GM21515 (cell line): ENCODE data around the gene TAGLN2.
A peak's percentile ranks its signal among the peaks of the same experiment; 100 is the strongest.
"Not testable (repeated sequence)": the region's sequence is repeated elsewhere in the genome, so short reads cannot be mapped to it uniquely, and the experiment has no call there.

Experiments used
- ATAC-seq: cut with Tn5 transposase; IDR thresholded peaks from one replicate; pipeline ENCODE4 v1.9.1; 2021; ENCODE audit not compliant: unreplicated experiment

Gene TAGLN2

GRCh38 chr1:159902541-159902940 lies 22.8 kb downstream of the TAGLN2 start:
- ATAC-seq = no peak

GRCh38 chr1:159900755-159901360 lies 24.4 kb downstream of the TAGLN2 start:
- ATAC-seq = no peak

DNA sequence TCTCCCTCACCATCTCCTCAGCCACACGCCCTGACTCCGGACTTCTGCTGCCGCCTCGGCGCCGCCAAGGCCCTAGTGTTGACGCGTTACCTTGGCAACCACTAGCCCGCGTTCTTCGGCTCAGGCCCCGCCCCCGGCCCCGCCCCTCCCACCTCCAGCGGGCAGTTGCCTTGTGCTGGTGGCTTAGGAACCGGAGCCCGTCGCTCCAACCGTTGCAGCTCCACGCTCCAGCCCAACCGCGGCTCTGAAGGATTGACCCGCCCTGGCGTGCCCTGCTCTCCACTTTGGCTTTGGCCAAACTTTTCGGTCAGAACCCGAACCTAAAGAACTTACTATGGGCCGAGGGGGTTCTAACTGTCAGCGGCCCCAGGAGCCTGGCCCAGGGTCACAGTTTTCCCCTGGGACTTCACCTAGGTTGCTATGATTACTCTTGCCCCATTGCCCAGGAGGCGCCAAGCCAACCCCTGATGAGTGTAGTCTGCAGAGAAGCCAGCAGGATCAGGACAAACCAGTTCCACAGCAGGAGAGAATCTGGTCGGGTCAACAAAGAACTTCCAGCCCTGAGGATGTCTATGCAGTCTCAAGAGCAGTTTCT lies 25.1 kb downstream of the TAGLN2 start, which contains the start of gene CFAP45:
CFAP45 (minus strand) TSS at position 80 of the 595 bp plus-strand sequence; CDS start at position 13, 67 bp downstream.
- no peak for ATAC-seq

- ATAC-seq = not testable (repeated sequence)
These were observed 25.7 kb downstream of the TAGLN2 start for GRCh38 chr1:159899634-159900033.

DNA sequence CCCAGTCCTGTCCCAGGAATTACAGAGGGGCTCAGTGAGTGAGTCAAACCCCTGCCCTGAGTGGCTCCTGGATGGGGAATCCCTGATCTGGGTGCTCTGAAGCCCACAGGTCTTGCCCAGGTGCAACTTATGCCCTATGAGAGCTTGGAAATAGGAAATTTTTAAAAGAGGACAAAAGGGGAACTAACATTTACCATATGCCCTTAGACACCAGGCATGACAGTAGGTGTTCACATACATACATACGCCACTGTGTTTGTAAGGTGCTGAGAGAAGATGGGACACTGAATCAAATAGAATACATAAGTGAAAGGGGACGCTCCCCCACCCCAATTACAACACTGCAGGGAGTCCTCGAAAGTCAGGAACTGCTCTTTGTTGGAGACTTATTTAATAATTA lies 26.8 kb downstream of the TAGLN2 start:
- ATAC-seq = no peak

- no peak for ATAC-seq
These were observed 27.3 kb downstream of the TAGLN2 start for GRCh38 chr1:159897962-159898361.

- ATAC-seq = no peak
These were observed 28.8 kb downstream of the TAGLN2 start for GRCh38 chr1:159896546-159896930.

DNA sequence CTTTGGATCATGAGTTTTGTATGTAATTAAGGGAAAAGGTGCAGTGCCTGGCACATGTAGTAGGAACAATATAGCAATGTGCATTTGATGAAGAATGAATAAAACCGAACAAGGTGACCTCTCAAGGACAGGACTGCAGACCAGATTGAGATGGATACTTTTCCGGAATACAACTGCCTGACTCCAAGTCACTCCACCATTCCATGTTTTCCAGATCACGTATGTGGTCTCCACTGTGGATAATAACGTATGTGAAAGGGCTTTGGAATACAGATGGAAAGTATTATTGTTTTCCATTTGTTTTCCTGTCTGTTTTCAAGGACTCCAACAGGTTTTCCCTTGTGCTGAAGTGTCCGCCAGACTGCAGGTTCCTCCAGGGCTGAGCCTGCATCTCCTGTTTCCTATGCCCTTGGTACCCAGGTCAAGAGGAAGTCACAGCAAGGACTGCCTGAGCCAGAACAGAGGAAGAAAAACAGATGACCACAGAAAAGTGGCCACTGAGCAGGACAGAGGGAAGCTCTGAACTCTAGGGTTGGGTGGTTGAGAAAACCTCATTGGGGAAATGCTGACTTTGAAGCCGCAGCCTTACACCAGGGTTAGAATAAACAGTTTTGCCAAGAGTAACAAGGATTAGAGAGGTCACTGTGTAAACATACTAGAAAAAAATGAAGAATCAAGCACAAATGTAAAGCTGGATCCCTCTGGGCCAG lies 29.3 kb downstream of the TAGLN2 start:
- ATAC-seq = no peak

GRCh38 chr1:159895286-159895685 lies 30.0 kb downstream of the TAGLN2 start:
- no peak for ATAC-seq

DNA sequence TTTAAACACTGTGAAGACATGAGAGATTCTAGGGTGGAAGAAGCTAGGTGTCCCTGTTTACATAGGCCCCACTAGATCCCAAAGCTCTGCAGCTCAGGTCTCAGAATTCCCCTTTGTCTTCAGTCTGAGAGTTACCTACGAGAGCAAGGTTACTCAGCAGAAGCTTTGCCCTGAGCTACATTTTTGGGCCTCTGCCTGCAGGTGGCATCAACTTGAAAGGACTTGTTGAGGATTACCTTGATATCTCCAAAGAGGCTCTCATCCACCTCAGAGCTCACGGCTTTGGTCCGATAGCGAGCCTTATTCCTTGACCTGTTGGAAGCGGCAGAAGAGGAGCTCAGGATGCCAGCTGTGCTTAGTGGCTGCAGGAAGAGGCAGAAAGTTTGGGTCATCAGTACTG lies 32.4 kb downstream of the TAGLN2 start:
- no peak for ATAC-seq

DNA sequence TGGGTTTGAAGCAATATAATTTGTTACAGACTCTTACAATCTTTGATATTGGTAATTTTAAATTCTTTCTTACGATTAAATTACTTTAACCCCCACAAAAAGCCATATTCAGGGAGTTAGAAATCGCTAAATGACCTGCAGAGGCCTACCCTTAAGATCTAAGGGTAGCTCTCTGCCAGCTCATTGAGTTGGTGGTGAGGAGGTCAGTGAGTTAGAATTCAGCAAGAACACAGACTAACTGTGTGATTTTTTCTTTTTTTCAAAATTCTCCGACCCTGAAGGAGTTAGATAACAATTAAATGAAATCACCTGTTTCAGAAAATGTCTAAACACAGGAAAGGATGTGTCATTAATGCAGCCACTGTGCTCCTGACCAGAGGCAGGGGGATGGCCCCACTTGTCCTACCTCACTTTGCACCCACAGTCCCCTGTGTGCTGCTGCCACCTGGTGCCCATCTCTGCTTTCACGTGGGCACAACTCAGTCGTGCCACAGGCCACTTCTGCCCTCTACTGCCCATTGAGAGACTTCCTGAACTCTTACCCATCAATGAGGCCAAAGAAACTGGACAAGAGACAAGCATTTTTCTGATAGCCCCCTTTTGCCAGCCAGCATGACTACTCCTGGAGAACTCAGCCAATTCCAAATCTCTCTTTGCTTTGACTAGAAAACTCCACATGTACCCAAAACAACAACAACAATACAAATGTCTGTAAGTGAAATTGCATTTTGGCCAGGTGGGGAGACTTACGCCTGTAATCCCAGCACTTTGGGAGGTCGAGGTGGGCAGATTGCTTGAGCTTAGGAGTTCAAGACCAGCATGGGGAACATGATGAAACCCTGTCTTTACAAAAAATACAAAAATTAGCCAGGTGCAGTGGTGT lies 33.8 kb downstream of the TAGLN2 start:
- peak; percentile 50 for ATAC-seq

GRCh38 chr1:159890390-159890789 lies 34.9 kb downstream of the TAGLN2 start:
- no peak for ATAC-seq

GRCh38 chr1:159889821-159890252 lies 35.5 kb downstream of the TAGLN2 start:
- ATAC-seq = peak; percentile 91

GRCh38 chr1:159889202-159889601 lies 36.1 kb downstream of the TAGLN2 start:
- no peak for ATAC-seq

GRCh38 chr1:159884296-159884695 lies 41.0 kb downstream of the TAGLN2 start:
- no peak for ATAC-seq

GRCh38 chr1:159883134-159883533 lies 42.2 kb downstream of the TAGLN2 start:
- no peak for ATAC-seq

DNA sequence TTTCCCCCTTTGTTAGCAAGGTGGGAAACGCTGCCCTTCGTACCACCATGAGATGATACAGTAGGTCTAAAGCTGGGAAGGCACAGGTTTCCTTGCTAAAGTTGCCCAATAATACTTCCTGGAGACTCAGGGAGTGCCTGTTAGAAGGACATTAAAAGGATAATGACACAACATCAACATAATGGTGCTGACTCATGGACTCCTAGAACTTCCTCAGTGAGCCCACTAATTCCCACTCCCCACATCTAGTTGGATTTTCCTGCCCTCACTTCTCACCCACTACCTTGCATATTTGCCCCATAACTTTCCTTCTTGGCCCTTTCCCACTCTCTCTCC lies 42.8 kb downstream of the TAGLN2 start:
- no peak for ATAC-seq

DNA sequence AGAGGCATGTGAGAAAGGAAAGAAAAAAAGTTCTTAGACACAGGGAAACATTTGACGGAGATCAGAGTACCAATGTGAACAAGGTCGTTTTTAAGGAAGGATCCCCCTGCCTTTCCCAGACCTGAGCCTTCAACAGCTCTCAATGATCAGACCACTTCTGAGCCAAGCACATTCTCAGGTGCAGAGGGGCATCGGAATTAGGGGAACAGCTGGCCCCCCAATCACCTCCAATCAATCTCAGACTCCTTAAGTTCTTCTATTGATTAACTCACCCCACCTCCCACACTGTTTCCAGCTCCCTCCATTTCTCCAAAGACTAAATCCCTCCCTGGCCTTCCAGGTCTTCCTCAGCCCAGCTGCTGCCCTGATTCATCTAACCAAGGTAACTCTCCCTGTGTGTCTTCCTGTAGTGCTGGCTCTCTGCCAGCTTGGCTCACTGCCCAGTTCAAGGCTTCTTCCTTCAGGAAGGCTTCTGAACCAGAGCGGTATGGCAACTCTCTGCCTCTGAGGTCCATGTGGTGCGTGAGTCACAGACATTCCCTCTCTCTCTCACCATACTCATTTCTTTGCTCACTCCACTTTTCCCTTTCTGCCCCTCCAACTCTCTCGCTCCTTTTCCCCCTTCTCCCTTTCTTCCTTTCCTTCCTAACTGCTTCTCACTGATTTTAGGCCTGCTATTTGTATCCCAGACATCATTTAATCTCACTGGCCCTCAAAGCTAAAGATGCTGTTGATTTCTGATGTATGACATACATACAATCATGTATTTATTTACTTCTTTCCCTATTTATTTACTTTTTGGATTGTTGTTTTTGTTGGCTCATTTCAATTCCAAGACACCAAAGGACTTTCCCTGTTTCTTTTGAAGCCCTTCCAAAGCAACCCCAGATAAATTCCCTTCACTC lies 43.4 kb downstream of the TAGLN2 start:
- no peak for ATAC-seq

DNA sequence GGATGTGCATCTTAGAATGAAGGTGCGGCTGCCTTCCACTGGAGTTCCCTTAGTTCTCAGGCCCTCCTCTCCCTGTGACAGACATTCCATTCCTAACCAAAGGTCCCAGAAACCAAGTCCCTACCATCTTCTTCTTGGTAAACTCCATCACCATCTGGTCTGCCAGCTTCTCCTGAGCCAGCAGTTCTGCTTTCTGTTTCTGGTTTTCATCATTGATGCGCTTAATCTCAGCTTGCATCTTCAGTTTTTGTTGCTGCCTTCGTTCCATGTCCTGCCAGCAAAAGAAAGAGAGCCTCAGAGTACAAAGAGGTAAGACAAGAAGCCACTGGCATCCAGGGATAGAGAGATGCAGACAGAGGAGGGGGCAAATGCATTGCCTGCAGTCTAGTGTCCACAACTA lies 44.9 kb downstream of the TAGLN2 start:
- no peak for ATAC-seq

DNA sequence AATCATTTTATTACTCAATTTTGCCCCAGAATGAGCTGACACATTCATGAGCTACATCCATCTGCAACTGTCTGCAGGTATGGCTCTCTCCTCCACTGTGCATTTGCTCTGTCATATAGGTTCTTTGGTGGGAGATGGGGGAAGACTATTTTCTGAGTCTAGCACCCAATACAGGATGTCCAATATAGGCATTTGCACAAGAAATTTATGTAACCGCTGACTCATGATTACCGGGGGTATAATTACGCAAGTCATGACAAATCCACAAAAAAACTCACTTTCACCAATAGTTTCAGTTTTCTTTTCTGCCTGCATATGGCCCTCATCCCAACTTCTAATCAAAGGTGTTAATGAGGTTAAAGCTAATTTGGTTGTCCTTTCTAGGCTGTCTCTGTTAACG lies 45.3 kb downstream of the TAGLN2 start:
- no peak for ATAC-seq
